NCI-H2227 (cell line): ENCODE results near the gene TTLL8.
A peak's percentile ranks its signal among the peaks of the same experiment; 100 is the strongest.

ENCODE experiments used
- DNase-seq: peaks from one replicate; lab custom pipeline; 2025; ENCODE audit not compliant: unreplicated experiment; lab: John Stamatoyannopoulos, UW

The TTLL8 gene

DNA sequence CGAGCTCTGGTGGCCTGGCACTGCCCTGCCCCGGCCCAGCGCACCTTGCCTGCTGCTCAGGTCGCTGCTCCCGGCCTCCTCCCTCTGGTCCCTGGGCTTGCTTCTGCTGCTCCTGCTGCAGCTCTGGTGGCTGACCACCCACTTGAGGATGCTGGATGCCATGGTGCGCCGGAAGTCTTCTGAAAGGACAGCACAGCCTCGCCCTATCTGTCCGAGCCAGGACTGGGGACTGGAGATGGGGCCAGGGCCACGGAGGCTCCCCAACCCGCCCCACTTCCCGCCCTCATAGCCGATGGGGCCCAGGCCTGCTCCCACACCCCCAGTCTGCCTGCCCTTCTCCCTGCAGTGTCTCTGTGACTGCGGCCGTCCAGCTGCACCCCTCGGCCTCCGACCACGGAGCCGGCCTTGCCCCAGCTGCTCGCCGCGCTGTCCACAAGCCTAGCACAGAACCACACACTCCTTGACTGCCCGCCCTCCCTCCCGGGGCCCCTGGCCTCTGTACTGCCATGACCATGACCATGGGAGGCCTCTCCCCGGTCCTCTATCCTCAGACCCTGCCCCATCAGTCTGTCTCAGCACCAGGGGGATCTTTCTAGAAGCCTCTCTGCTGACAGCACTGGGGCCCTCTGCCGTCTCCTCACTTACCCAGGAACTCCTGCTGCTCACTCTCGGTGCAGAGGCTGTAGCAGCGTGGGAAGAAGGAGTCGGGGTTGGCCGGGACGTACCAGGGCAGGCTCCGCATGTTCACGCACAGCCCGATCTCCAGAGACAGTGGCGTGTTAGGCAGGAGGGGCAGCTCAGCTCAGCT lies 12.7 kb downstream of the TTLL8 start:
- no peak for DNase-seq

DNA sequence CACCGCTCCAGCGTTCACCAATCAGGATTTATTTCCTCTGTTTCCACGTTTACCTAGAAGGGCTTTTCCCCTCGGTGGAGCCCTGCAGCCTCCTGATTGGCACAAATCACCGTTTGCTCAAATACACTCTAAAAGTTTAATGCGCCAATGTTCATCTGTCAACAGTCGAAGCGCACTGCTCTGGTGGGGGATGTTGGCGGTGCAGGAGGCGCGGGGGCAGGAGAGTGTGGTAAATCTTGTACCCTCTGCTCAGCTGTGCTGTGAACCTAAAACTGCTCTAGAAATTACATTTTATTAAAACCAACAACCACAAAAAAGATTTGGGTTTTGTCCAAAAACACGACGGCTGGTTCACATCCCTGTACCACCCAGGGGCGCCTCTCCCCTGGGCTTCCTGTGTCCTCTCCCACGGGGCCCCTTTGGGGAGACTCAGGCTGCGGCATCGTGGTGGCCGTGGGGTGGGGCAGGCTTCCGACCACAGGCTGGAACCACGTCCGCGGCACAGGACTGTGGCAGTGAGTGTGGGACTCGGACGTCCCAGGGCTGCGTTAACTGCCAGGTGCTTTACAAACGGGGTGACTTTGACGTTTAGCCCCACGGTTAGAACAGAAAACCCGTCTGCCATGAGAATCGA lies 13.5 kb downstream of the TTLL8 start:
- DNase-seq: no peak

DNA sequence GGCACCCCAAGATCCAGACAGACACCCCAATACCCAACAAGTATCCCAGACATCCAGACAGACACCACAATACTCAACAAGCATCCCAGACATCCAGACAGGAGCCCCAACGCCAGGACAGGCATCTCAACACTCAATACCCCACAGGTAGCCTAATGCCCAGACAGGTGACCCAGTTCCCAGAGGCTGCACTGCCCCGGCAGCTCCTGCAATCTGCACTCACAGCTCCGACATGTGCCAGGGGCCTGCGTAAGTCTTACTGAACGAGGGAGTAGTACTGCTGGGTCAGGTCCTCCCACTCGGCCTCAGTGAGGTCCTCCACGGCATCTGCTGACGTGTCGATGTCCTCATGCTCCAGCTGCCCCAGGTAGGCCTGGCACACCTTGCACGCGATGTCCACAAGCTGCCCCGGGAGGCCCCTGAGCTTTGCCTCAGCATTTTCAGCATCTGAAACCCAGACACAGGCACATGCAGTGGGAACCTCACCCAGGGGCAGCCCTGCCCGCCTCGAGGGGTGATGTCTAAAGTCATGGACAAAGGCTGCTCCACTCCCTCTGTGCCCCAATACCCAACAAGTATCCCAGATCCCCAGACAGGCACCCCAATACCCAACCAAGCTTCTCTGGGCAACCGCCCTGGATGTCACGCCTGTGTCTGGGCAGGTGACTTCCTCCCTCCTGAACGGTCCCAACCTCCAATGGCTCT lies 16.6 kb downstream of the TTLL8 start:
- DNase-seq: no peak

DNA sequence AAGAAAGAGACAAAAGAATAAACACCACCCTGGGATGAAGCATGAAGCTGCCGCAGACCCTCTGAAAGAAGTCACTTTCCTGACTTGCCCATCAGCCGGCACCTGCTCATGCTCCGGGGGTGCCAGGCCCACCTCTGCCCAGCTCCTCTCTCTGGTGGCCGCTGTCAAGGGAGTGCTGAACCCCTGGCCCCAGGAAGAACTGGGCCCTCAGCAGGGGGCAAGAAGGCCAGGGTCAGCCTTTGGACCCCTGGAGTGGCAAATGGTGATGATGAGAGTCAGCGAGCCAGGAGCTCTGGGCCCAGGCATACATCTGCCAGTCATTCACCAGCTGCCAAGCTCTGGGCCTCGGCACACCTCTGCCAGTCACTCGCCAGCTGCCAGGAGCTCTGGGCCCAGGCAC lies 17.4 kb downstream of the TTLL8 start:
- no peak for DNase-seq

DNA sequence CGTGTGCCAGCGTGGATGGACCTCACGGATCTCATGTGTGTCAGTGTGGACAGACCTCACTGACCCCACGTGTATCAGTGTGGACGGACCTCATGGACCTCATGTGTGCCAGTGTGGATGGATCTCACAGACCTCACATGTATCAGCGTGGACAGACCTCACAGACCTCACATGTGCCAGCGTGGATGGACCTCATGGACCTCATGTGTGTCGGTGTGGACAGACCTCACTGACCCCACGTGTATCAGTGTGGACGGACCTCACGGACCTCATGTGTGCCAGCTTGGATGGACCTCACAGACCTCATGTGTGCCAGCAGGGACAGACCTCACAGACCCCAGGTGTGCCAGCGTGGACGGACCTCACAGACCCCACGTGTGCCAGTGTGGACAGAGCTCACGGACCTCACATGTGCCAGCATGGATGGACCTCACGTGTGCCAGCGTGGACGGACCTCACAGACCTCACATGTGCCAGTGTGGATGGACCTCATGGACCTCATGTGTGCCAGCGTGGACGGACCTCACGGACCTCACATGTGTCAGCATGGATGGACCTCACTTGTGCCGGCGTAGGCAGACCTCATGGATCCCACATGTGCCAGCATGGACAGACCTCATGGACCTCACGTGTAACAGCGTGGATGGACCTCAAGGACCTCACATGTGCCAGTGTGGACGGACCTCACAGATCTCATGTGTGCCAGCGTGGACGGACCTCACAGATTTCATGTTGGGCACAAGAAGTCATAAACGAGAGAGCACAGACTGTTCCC lies 18.2 kb downstream of the TTLL8 start:
- DNase-seq: no peak

DNA sequence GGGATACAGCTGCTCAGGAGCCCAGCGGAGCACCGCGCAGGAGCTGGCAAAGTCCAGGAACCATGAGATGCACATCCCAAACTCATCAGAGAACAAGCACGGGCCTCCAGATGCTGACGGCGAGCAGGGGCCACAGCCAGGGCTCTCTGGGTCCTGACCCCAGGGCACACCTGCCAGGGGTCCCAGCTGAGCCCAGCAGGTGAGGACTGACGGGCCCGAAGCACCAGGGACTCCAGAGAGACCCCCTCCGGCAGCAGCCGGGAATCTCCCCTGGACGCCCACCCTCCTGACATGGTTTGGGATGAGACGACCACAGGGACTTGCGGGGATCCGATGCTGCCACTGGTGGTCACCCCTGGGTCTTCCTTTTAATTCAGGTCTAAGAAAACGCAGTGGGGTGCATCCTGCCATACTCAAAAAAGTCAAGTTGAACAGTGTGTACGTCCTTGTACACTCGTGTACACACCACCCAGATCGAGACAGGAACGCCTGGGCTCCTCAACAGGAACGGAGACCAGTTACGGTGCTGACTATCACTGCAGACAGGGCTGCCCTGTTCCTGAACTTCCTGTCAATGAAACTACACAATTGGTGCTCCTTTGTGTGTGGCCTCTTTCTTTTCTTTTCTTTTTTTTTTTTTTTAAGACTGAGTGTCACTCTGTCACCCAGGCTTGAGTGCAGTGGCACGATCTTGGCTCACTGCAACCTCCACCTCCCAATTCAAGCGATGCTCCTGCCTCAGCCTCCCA lies 21.9 kb downstream of the TTLL8 start:
- no peak for DNase-seq

DNA sequence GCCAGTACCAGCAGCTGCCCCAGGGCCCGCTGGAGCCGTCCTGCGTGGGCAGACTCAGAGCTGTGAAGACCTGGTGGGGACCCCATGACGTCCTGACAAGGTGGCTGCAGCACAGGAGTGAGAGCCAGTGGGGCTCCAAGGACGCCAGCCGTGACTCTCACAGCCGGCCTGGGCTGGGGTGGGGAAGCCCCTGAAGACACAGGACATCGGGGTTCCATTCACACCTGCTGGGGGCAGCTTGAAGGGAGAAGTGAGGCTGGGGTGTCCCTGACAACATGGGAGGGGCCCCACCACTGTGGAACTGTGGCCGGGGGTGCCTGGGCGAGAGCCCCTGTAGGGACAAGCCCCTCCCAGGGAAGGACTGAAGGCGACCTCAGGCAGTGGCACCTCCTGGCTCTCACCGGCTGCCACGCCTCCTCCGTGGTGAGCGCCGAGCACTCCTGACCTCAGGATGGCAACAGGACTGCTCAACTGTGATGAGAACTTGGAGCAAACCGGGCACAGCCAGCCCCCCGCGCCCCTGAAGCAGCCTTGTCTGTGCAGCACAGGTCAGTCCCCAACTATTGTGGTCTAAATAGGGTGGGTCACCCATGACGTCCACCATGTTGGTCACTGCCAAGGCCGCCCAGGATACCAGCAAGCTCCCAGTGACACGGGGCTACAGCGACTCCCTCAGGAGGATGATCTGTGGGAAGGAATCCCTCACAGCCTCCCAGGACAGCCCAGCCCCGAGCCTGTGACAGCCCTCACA lies 22.8 kb downstream of the TTLL8 start:
- no peak for DNase-seq

DNA sequence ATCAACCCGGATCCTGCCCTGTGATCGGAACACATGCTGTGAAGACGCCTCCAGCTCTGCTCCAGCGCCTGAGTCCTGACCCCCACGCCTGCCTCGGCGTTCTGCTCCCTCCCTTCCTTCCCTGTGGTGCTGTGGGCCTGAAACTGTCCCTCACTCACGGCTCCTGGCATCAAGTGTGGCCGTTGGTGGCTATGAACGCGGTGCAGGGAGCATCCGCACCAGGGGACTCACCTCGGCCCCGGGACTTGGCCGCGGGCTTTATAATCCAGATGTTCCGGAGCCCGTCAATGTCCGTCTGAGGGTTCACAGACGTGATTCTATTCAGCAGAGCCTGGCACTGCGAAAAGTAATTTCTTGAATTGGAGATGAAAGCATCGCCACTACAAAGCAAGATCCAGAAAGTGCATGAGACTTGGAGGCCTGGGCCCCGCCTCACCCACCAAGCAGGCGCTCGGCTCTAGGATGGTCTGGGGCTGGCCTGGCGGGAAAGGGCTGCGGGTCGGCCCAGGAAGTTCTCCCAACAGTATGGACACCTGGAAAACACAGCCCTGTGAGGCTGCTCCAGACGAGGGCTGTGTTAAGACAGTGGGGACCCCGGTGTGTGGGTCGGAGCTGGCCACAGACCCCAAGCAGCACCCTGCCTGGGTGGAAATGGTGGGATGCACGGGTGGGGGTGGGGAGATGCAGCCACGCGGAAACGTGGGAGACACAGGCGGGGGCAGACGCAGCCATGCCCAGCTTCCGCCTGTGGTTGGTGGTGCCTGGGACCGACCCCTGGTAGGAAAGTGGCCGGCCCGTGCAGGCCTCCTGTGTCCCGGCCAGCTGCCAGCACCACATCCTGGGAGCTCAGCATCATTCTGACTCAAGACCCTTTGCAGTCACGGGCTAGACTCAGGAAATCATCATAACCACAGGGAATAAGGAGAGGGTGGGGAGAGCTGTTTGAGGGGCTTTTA lies 23.7 kb downstream of the TTLL8 start:
- no peak for DNase-seq

DNA sequence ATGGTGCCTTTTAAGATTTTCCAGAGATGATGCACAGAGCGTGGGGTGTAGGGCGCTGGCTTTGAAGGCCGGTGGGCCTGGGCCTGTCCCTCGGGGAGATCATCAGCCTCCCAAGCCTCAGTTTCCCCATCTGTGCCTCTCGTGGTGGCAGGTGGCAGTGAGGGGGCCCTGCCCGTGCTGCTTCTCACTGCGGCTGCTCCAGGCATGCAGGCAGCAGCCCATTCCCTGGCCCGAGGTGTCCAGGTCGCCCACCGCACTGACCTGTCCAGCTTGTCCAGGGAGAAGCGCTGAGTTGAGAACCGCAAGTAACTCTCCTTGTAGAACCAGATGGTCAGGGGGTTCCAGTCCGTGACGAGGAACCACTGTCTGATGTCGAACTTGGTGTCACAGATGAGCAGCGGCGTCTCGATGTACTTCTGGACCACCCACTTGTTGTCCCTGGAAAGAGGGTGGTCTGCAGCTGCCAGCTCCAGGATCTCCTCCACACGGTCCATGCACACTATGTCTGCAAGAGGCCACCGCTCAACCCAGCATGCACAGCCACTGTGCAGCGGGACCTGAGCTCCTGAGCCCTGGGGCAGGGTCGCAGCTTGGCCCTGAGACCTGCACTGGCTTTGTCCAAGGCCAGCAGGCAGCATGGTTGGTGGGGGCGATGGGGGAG lies 25.0 kb downstream of the TTLL8 start:
- no peak for DNase-seq

DNA sequence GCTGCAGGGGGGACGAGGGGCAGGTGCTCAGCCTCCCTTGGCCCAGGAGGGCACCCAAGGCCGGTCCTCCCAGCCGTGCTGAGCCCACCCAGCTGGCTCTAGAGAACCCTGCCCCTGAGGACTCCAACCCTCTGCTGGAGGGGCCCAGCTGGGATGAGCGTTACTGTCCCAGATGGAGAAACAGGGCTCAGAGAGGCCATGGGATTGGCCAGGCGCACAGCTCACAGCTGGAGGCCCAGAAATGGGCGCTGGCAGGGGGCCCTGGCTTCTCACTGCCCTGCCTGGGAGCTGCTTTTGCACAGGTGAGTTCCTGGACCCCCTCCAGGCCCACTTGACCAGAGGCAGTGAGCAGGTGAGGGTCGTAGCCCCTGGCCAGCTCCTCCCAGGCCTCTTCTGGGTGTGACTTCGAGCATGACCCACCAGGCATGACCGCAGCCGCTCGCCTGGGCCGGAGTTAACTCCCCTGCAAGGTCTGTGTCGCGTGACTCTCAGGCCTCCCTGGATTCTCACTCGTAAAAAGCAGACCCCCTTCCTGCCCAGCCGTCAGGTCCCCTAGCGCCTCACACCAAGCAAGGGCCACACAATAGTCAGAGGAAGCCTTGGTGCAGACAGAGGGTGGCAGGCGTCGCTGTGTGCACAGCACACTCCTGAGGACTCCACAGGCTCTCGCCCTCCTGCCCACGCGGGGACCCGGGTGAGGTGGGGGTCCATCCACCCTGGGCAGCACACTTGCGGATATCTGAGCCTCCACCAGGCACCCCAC lies 25.8 kb downstream of the TTLL8 start:
- no peak for DNase-seq

DNA sequence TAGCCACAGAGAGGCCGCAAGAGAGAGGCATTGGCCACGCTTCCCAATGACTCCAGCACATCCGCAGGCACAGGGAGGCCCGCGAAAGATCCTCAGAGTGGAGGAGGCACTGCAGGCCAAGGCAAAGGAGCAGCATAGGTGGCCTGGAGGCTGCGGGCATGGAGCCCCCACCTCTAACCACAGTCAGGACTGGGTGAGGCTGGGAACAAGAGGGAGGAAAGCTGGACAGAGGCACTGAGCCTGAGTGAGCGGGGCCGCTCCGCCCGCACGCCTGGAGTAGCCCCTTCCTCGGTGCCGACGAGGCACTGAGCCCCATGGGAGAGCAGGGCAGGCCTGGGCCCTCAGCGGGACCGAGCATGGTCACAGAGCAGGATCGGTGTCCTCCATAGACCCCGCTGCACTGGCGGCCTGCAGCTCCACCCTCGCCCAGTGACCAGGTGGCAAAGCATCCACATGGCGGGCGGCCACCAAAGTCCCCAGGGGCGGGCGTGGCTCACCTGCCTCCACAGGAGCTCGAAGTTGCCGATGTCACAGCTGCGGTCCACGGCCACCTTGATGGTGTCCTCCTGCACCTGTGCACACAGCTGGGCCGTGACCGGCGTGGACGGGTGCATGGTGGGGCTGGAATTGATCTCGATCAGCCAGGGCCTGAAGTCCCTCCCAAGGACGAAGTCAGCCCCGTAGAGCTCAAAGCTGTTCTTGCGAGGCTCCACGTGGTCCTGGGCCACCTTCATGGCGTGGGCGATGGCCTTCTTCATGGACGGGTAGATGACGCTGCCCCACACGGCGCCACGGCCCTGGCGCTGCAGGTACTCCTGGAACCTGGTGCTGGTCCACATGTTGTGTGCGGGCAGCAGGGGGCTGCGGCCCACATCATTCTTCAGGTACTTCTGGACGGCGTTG lies 26.7 kb downstream of the TTLL8 start:
- no peak for DNase-seq

DNA sequence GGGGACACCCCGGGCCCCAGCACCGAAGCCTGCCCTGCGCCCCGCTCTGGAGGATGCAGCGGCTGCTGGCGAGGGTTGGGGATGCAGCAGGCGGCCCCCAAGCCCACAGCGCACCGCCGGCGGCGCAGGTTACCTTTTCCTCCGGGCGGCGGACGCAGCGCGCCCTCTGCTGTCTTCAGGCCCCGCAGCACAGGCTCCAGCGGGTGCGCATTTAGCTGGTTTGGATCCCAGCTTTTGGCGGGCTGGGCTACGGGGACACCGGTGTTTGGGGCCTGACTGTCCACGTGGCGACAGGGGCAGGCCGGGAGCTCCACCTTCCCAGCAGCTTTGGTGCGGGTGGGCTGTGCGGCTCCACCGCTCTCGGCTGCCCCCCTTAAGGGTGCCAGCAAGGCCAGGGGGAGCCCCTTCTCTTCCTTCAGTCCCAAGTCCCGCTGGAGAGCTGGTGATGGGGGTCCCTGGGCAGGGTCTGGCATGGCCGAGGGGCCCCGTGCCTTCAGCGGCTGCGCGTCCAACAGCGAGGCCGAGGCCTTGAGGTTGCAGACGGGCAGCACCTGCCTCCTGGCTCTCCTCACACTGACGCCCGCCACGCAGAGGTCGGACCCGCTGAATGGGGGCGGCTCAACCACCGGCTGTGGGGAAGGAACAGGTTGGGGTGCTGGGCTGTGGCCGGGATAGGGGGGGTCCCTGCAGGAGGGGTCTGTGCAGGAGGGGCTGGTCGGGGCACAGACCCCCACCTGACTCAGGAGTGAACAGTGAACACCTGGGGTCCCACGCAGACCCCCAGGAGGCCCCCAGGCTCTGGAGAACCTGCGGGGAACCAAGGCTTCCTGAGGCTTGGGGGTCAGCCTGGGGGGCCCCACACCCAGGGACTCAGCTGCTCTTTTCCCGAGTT lies 27.6 kb downstream of the TTLL8 start:
- peak; percentile 85 for DNase-seq

DNA sequence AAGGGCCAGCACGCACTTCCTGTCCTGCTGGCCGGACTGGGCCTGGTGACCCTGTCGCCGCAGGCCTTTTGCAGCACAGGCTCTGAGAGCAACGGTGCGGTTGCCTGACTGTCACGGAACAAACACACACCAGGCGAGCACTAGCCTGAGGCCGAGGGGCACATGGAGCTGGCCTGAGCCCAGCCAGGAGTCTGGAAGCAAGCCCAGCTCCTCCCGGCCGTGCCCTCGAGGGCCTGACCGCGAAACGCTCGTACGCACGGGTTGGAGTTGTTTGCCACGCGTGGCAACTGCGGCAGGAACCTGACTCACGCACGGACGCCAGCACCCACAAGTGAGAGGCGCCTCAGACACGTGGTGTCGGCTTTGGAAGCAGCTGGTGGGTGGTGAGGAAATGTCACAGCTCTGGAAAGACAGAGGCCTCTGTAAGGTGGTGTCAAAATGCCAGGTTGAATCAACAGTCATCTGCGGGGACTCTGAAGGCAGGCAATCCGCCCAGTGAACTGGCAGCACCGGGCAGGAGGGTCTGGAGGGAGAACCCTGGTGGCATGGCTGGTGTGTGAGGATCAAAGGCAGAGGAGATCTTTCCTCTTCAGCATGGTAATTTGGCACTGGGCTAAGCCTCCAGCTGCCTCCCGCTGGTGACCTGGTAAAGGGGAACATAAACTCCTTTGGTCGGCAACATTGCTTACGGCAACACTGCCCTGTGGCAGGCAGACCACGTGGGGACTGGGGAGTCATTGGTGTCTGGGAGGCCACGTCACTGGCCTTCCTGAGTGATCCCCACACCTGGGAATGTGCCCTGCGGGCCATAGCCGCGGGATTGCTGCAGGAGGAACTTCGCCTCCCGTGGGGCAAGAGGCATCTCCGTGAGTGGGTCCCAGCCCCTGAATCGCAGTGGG lies 30.2 kb downstream of the TTLL8 start:
- no peak for DNase-seq

DNA sequence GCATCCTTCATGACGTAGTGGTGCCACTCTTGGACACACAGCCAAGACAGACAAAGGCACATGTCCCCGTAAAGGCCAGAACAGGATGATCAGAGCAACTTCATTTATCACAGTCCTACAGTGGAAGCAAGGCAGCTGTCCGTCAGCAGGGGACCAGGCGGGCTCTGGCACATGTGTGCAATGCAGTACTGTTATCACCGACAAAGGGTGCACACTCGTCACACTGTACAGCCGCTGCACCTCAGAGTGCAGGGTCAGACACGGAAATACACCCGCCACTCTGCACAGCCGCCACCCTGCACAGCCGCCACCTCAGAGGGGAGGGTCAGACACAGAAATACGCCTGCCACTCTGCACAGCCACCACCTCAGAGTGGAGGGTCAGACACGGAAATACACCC lies 32.1 kb downstream of the TTLL8 start:
- DNase-seq: no peak
